GM13976 (cell line): ENCODE data around the gene FLT3LG.
A peak's percentile ranks its signal among the peaks of the same experiment; 100 is the strongest.

Experiments used
- DNase-seq: peaks from one replicate; pipeline ENCODE4 v3.0.0; 2012; ENCODE audit warnings: low spot score
- CTCF ChIP-seq: IDR thresholded peaks from 2 replicates; pipeline ENCODE4 v1.5.1; 2012; ENCODE audit warnings: borderline replicate concordance, mild to moderate bottlenecking; ENCODE audit not compliant: insufficient read depth; ENCODE audit errors: extremely low read depth, missing control alignments, control extremely low read depth
- in situ Hi-C: fragments of 300-500 bp; cut with MboI; formaldehyde crosslinking; loops from one replicate; pipeline ENCODE4 v1.12.0; 2022; ENCODE audit warnings: low sequenced_read_pairs, mixed read lengths, inconsistent platforms; ENCODE audit not compliant: unreplicated experiment

FLT3LG gene

GRCh38 chr19:49462492-49462891, 11.5 kb upstream of the FLT3LG start:
- in situ Hi-C loops: no loop called here

GRCh38 chr19:49463960-49464740, 9.9 kb upstream of the FLT3LG start:
- in situ Hi-C loops: no loop called here
- no peak for DNase-seq
- no peak for TF ChIP-seq CTCF

More at GRCh38 chr19:49462492-49462891, 11.5 kb upstream of the FLT3LG start:
- no peak for TF ChIP-seq CTCF
- DNase-seq: no peak

- no peak for TF ChIP-seq CTCF
- in situ Hi-C loops: no loop called here
- DNase-seq: no peak
Observed at GRCh38 chr19:49465371-49465770, 8.6 kb upstream of the FLT3LG start.

- in situ Hi-C loops: no loop called here
- DNase-seq: no peak
- TF ChIP-seq CTCF: no peak
Observed at GRCh38 chr19:49468199-49468598, 5.8 kb upstream of the FLT3LG start.

- in situ Hi-C loops: no loop called here
- peak; percentile 89 for DNase-seq
- no peak for TF ChIP-seq CTCF
Observed at GRCh38 chr19:49468746-49469447, 5.1 kb upstream of the FLT3LG start.

- in situ Hi-C loops: no loop called here
- peak; percentile 90 for TF ChIP-seq CTCF
- peak; percentile 88 for DNase-seq
Observed at GRCh38 chr19:49469828-49470614, 4.0 kb upstream of the FLT3LG start.
